WTC11 (cell line): ENCODE results near the gene NUDT14. TPM values are rescaled to one million over a fixed set of nuclear protein-coding genes. Genes with fewer than 3 reads are reported as not detected.
A peak's percentile ranks its signal among the peaks of the same experiment; 100 is the strongest.

Source experiments
- AR ChIP-seq: fragments of 250-450 bp; sonication (Bioruptor Pico); IDR thresholded peaks from 2 replicates; pipeline ENCODE4 v1.9.0; 2021; ENCODE audit warnings: mild to moderate bottlenecking
- ATF1 ChIP-seq: sonication (generic); formaldehyde crosslinking; IDR thresholded peaks from 2 replicates; pipeline ENCODE4 v1.8.1; 2023; ENCODE audit warnings: mild to moderate bottlenecking, moderate library complexity, missing genetic modification reagents
- CDX4 ChIP-seq: fragments of 250-450 bp; sonication (Bioruptor Pico); IDR thresholded peaks from 2 replicates; pipeline ENCODE4 v1.9.0; 2021; ENCODE audit warnings: moderate library complexity, mild to moderate bottlenecking, inconsistent platforms, borderline replicate concordance
- CTCF ChIP-seq: fragments of 200-600 bp; IDR thresholded peaks from 2 replicates; pipeline ENCODE4 v1.8.0; 2022; ENCODE audit warnings: antibody characterized with exemption
- E2F4 ChIP-seq: sonication (generic); formaldehyde crosslinking; IDR thresholded peaks from 2 replicates; pipeline ENCODE4 v1.8.1; 2022; ENCODE audit warnings: low read depth, mild to moderate bottlenecking, moderate library complexity, missing genetic modification reagents, borderline replicate concordance
- ETV6 ChIP-seq: sonication (generic); formaldehyde crosslinking; IDR thresholded peaks from 2 replicates; pipeline ENCODE4 v1.8.1; 2022; ENCODE audit warnings: mild to moderate bottlenecking, missing genetic modification reagents
- FOXP4 ChIP-seq: sonication (generic); formaldehyde crosslinking; IDR thresholded peaks from 2 replicates; pipeline ENCODE4 v1.8.0; 2022; ENCODE audit warnings: mild to moderate bottlenecking, missing genetic modification reagents
- GABPB1 ChIP-seq: sonication (generic); formaldehyde crosslinking; IDR thresholded peaks from 2 replicates; pipeline ENCODE4 v1.8.1; 2023; ENCODE audit warnings: mild to moderate bottlenecking, missing genetic modification reagents
- GRHL2 ChIP-seq: fragments of 250-450 bp; sonication (Bioruptor Pico); IDR thresholded peaks from 2 replicates; pipeline ENCODE4 v1.8.0; 2022; ENCODE audit warnings: mild to moderate bottlenecking, moderate library complexity; ENCODE audit not compliant: insufficient replicate concordance, severe bottlenecking
- HMGA2 ChIP-seq: fragments of 250-450 bp; sonication (Bioruptor Pico); IDR thresholded peaks from 2 replicates; pipeline ENCODE4 v1.4.0; 2021; ENCODE audit warnings: mild to moderate bottlenecking, moderate library complexity
- HMGXB4 ChIP-seq: sonication (generic); formaldehyde crosslinking; IDR thresholded peaks from 2 replicates; pipeline ENCODE4 v1.8.1; 2023; ENCODE audit warnings: mild to moderate bottlenecking, moderate library complexity, missing genetic modification reagents
- KAT7 ChIP-seq: sonication (generic); formaldehyde crosslinking; IDR thresholded peaks from 2 replicates; pipeline ENCODE4 v1.8.1; 2023; ENCODE audit warnings: missing genetic modification reagents, mild to moderate bottlenecking, borderline replicate concordance
- MAX ChIP-seq: sonication (generic); formaldehyde crosslinking; IDR thresholded peaks from 2 replicates; pipeline ENCODE4 v1.8.0; 2022; ENCODE audit warnings: mild to moderate bottlenecking, missing genetic modification reagents
- MLX ChIP-seq: sonication (generic); formaldehyde crosslinking; IDR thresholded peaks from 2 replicates; pipeline ENCODE4 v1.8.1; 2023; ENCODE audit warnings: mild to moderate bottlenecking, missing genetic modification reagents, moderate library complexity
- MYBL2 ChIP-seq: sonication (generic); formaldehyde crosslinking; IDR thresholded peaks from 2 replicates; pipeline ENCODE4 v1.8.1; 2023; ENCODE audit warnings: mild to moderate bottlenecking, moderate library complexity, missing genetic modification reagents
- NR1H2 ChIP-seq: sonication (generic); formaldehyde crosslinking; IDR thresholded peaks from 2 replicates; pipeline ENCODE4 v1.9.0; 2021; ENCODE audit warnings: mild to moderate bottlenecking, moderate library complexity, missing genetic modification reagents
- NR2C2 ChIP-seq: sonication (generic); formaldehyde crosslinking; IDR thresholded peaks from 2 replicates; pipeline ENCODE4 v1.8.0; 2022; ENCODE audit warnings: mild to moderate bottlenecking, missing genetic modification reagents
- NR3C1 ChIP-seq: sonication (generic); formaldehyde crosslinking; conservative IDR thresholded peaks from 2 replicates; pipeline ENCODE4 v1.8.1; 2023; ENCODE audit warnings: low read depth, mild to moderate bottlenecking, missing genetic modification reagents
- OVOL2 ChIP-seq: fragments of 250-450 bp; sonication (Bioruptor Pico); IDR thresholded peaks from 2 replicates; pipeline ENCODE4 v1.9.0; 2021; ENCODE audit warnings: mild to moderate bottlenecking, borderline replicate concordance
- PRRX2 ChIP-seq: fragments of 250-450 bp; sonication (Bioruptor Pico); IDR thresholded peaks from 2 replicates; pipeline ENCODE4 v1.8.0; 2021; ENCODE audit warnings: mild to moderate bottlenecking
- RELA ChIP-seq: sonication (generic); formaldehyde crosslinking; IDR thresholded peaks from 2 replicates; pipeline ENCODE4 v1.8.1; 2022; ENCODE audit warnings: missing genetic modification reagents, mild to moderate bottlenecking, borderline replicate concordance
- STAT6 ChIP-seq: sonication (generic); formaldehyde crosslinking; conservative IDR thresholded peaks from 2 replicates; pipeline ENCODE4 v1.8.1; 2023; ENCODE audit warnings: mild to moderate bottlenecking, low read depth, missing genetic modification reagents, moderate library complexity
- ZBTB21 ChIP-seq: sonication (generic); formaldehyde crosslinking; IDR thresholded peaks from 2 replicates; pipeline ENCODE4 v1.8.1; 2023; ENCODE audit warnings: mild to moderate bottlenecking, missing genetic modification reagents, borderline replicate concordance
- ZNF232 ChIP-seq: sonication (generic); formaldehyde crosslinking; IDR thresholded peaks from 2 replicates; pipeline ENCODE4 v1.8.0; 2022; ENCODE audit warnings: mild to moderate bottlenecking, missing genetic modification reagents
- total RNA-seq: library from RNA; stranded (reverse); gene quantifications from 3 replicates; pipeline ENCODE4 v1.2.3, GENCODE V29; 2021

Gene NUDT14
- total RNA-seq, 1 experiment from 2014 or later, result 35.4 TPM

- 0 out of 2 replicates have a peak, but pooled peaks have one; percentile 29 for TF ChIP-seq HMGXB4 (CRISPR knock-in tag)
- TF ChIP-seq NR1H2 (CRISPR knock-in tag), result no peak
- no peak for TF ChIP-seq CDX4 (CRISPR knock-in tag)
- TF ChIP-seq GABPB1, result no peak
- TF ChIP-seq RELA (CRISPR knock-in tag), result no peak
- TF ChIP-seq OVOL2 (CRISPR knock-in tag), result no peak
- no peak for TF ChIP-seq NR3C1 (CRISPR knock-in tag)
- TF ChIP-seq HMGA2 (CRISPR knock-in tag), result no peak
- no peak for TF ChIP-seq GRHL2 (CRISPR knock-in tag)
- no peak for TF ChIP-seq MYBL2
- no peak for TF ChIP-seq ATF1 (CRISPR knock-in tag)
- TF ChIP-seq FOXP4 (CRISPR knock-in tag), result peak; percentile 74
- 0 out of 2 replicates have a peak, but pooled peaks have one; percentile 33 for TF ChIP-seq ZBTB21 (CRISPR knock-in tag)
- TF ChIP-seq MLX (CRISPR knock-in tag), result no peak
- TF ChIP-seq CTCF, result 0 out of 2 replicates have a peak, but pooled peaks have one; percentile 22
- no peak for TF ChIP-seq NR2C2 (CRISPR knock-in tag)
- TF ChIP-seq MAX, result no peak; the same call in 1 of the 2 replicates
- TF ChIP-seq AR (CRISPR knock-in tag), result no peak
- TF ChIP-seq ETV6 (CRISPR knock-in tag), result no peak
- TF ChIP-seq ZNF232 (CRISPR knock-in tag), result no peak
- no peak for TF ChIP-seq E2F4 (CRISPR knock-in tag)
- no peak for TF ChIP-seq PRRX2
- no peak for TF ChIP-seq STAT6 (CRISPR knock-in tag)
- no peak for TF ChIP-seq KAT7 (CRISPR knock-in tag)
Measured at GRCh38 chr14:105167303-105168092, 13.6 kb downstream of the NUDT14 start (continued).
